Dermis lymphatic vessel endothelial cell (primary cell): Measurements from ENCODE around the gene CCDC179. TPM values are rescaled to one million over a fixed set of nuclear protein-coding genes. Genes with fewer than 3 reads are reported as not detected.

Experiments
- total RNA-seq: library from RNA; depleted of rRNA; stranded (reverse); fragments of >200 nt; gene quantifications from 2 replicates; pipeline ENCODE4 v1.2.1, GENCODE V29; 2014

The CCDC179 gene
- not detected in 2 replicates for total RNA-seq

GRCh38 chr11:22860241-22860640, at the start of gene CCDC179:
Gene CCDC179 (minus strand): TSS chr11:22860474. CDS start chr11:22860421, 53 bp downstream.

GRCh38 chr11:22829231-22830081, 30.8 kb downstream of the CCDC179 start, which contains the start of gene SVIP:
Gene SVIP (minus strand): TSS chr11:22829801. CDS start chr11:22829748, 53 bp downstream.

Other genes starting within 250 kb of the CCDC179 start
- gene FANCF, start 234.7 kb downstream of the CCDC179 start, total RNA-seq: 7.9 and 10.0 TPM in 2 replicates
- 0.76 and 0.95 TPM in 2 replicates for gene GAS2, start 193.9 kb downstream of the CCDC179 start, total RNA-seq
- gene SVIP, start 30.7 kb downstream of the CCDC179 start, total RNA-seq: 11.4 and 11.9 TPM in 2 replicates